ENCODE measurements around the gene RAPGEF5. TPM values are rescaled to one million over a fixed set of nuclear protein-coding genes. Genes with fewer than 3 reads are reported as not detected.
"Not testable (repeated sequence)": the region's sequence is repeated elsewhere in the genome, so short reads cannot be mapped to it uniquely, and the experiment has no call there.

RAPGEF5 gene
- total RNA-seq, 2 donors from 2014 or later: 16.7 to 23.2 TPM

- H3K27ac ChIP-seq (ENCODE audit: low read depth, low read length): no peak overlapping the region
- no peak overlapping the region for H3K9ac ChIP-seq (ENCODE audit: extremely low read depth, low read length, poor library complexity, severe bottlenecking)
- peaks cover 19% of the 10 kb centered on the region for H3K9me3 Mint-ChIP-seq
- no peaks in the 10 kb centered on the region for H3K4me1 ChIP-seq (ENCODE audit: control insufficient read depth, insufficient read depth, low read length)
- 0 to 2% methylated on average over 20 to 55 of the region's 55 CpGs for WGBS, 2 experiments (ENCODE audit: insufficient coverage in 1 of 2, insufficient read length in 1 of 2)
- H3K36me3 ChIP-seq (ENCODE audit: control insufficient read depth, insufficient read depth, low read length): no peaks in the 10 kb centered on the region
- peak overlapping the region; percentile 66 for H3K4me3 Mint-ChIP-seq
- H3K36me3 Mint-ChIP-seq (ENCODE audit: low read depth): no peaks in the 10 kb centered on the region
- peaks cover 36% of the 10 kb centered on the region for H3K27me3 Mint-ChIP-seq (ENCODE audit: insufficient read depth)
- peak overlapping the region; percentile 80 for H3K4me3 ChIP-seq (ENCODE audit: low read length)
- TF ChIP-seq, protein P1, sequence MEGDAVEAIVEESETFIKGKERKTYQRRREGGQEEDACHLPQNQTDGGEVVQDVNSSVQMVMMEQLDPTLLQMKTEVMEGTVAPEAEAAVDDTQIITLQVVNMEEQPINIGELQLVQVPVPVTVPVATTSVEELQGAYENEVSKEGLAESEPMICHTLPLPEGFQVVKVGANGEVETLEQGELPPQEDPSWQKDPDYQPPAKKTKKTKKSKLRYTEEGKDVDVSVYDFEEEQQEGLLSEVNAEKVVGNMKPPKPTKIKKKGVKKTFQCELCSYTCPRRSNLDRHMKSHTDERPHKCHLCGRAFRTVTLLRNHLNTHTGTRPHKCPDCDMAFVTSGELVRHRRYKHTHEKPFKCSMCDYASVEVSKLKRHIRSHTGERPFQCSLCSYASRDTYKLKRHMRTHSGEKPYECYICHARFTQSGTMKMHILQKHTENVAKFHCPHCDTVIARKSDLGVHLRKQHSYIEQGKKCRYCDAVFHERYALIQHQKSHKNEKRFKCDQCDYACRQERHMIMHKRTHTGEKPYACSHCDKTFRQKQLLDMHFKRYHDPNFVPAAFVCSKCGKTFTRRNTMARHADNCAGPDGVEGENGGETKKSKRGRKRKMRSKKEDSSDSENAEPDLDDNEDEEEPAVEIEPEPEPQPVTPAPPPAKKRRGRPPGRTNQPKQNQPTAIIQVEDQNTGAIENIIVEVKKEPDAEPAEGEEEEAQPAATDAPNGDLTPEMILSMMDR (conservative IDR thresholded peaks at IDR 0.05): peak; percentile 100
- peak; percentile 99 for DNase-seq
- H3K27ac Mint-ChIP-seq: peak overlapping the region; percentile 91
- peaks cover 10% of the 10 kb centered on the region for H3K4me1 Mint-ChIP-seq
- H3K27me3 ChIP-seq (ENCODE audit: control insufficient read depth, insufficient read depth, low read length, poor library complexity, severe bottlenecking): peaks cover 28% of the 10 kb centered on the region
- H3K9me3 ChIP-seq (ENCODE audit: control insufficient read depth, low read length): peaks cover 13% of the 10 kb centered on the region
Measured at GRCh38 chr7:22082886-22083703, 273.9 kb downstream of the RAPGEF5 start.

GRCh38 chr7:22082553-22082885 is 274.4 kb downstream of the RAPGEF5 start:
- Mint-ChIP-seq H3K36me3 (ENCODE audit: low read depth) (no peaks in the 10 kb centered on the region), H3K27me3 (ENCODE audit: insufficient read depth) (peaks cover 39% of the 10 kb centered on the region), H3K4me3 (peak overlapping the region; percentile 66), H3K9me3 (peaks cover 19% of the 10 kb centered on the region), H3K4me1 (peaks cover 10% of the 10 kb centered on the region), H3K27ac (peak overlapping the region; percentile 91)
- no peak for DNase-seq
- WGBS, 2 experiments (ENCODE audit: insufficient coverage in 1 of 2, insufficient read length in 1 of 2): 14 to 19% methylated on average over 8 to 10 of the region's 10 CpGs
- Histone ChIP-seq H3K36me3 (ENCODE audit: control insufficient read depth, insufficient read depth, low read length) (no peaks in the 10 kb centered on the region), H3K9ac (ENCODE audit: extremely low read depth, low read length, poor library complexity, severe bottlenecking) (no peak overlapping the region), H3K4me1 (ENCODE audit: control insufficient read depth, insufficient read depth, low read length) (no peaks in the 10 kb centered on the region), H3K9me3 (ENCODE audit: control insufficient read depth, low read length) (peaks cover 13% of the 10 kb centered on the region), H3K27me3 (ENCODE audit: control insufficient read depth, insufficient read depth, low read length, poor library complexity, severe bottlenecking) (peaks cover 28% of the 10 kb centered on the region), H3K4me3 (ENCODE audit: low read length) (peak overlapping the region; percentile 80), H3K27ac (ENCODE audit: low read depth, low read length) (no peak overlapping the region)
- TF ChIP-seq, protein P1 (conservative IDR thresholded peaks at IDR 0.05): no peak

- H3K4me3 ChIP-seq (ENCODE audit: low read length); H3K4me1 Mint-ChIP-seq; H3K4me3 Mint-ChIP-seq; H3K27ac ChIP-seq (ENCODE audit: low read depth, low read length); H3K36me3 ChIP-seq (ENCODE audit: control insufficient read depth, insufficient read depth, low read length); DNase-seq; H3K9me3 ChIP-seq (ENCODE audit: control insufficient read depth, low read length); H3K36me3 Mint-ChIP-seq (ENCODE audit: low read depth); H3K9ac ChIP-seq (ENCODE audit: extremely low read depth, low read length, poor library complexity, severe bottlenecking); H3K4me1 ChIP-seq (ENCODE audit: control insufficient read depth, insufficient read depth, low read length); H3K27ac Mint-ChIP-seq; H3K9me3 Mint-ChIP-seq: not testable (repeated sequence)
- H3K27me3 ChIP-seq (ENCODE audit: control insufficient read depth, insufficient read depth, low read length, poor library complexity, severe bottlenecking): peaks cover 28% of the 10 kb centered on the region
- peaks cover 38% of the 10 kb centered on the region for H3K27me3 Mint-ChIP-seq (ENCODE audit: insufficient read depth)
- 86 to 96% methylated on average over 1 to 8 of the region's 8 CpGs for WGBS, 2 experiments (ENCODE audit: insufficient coverage in 1 of 2, insufficient read length in 1 of 2)
Measured at GRCh38 chr7:22080219-22080618, 276.7 kb downstream of the RAPGEF5 start.

- H3K9me3 Mint-ChIP-seq; H3K27ac ChIP-seq (ENCODE audit: low read depth, low read length); H3K9me3 ChIP-seq (ENCODE audit: control insufficient read depth, low read length); H3K27ac Mint-ChIP-seq; DNase-seq; H3K4me1 Mint-ChIP-seq; H3K36me3 Mint-ChIP-seq (ENCODE audit: low read depth); H3K9ac ChIP-seq (ENCODE audit: extremely low read depth, low read length, poor library complexity, severe bottlenecking); H3K4me1 ChIP-seq (ENCODE audit: control insufficient read depth, insufficient read depth, low read length); H3K4me3 ChIP-seq (ENCODE audit: low read length); H3K4me3 Mint-ChIP-seq; H3K36me3 ChIP-seq (ENCODE audit: control insufficient read depth, insufficient read depth, low read length): not testable (repeated sequence)
- 90 to 91% methylated on average over 6 of the region's 6 CpGs for WGBS, 2 experiments (ENCODE audit: insufficient coverage in 1 of 2, insufficient read length in 1 of 2)
- peaks cover 19% of the 10 kb centered on the region for H3K27me3 ChIP-seq (ENCODE audit: control insufficient read depth, insufficient read depth, low read length, poor library complexity, severe bottlenecking)
- H3K27me3 Mint-ChIP-seq (ENCODE audit: insufficient read depth): peaks cover 36% of the 10 kb centered on the region
Measured at GRCh38 chr7:22078872-22079271, 278.1 kb downstream of the RAPGEF5 start.
